H9 (cell line): ENCODE data around the gene TRPM3. TPM values are rescaled to one million over a fixed set of nuclear protein-coding genes. Genes with fewer than 3 reads are reported as not detected.

Experiments used
- DNase-seq: peaks from one replicate; pipeline ENCODE4 v3.0.0-alpha.2; 2017
- H2AFZ ChIP-seq: one replicate; pipeline ENCODE4 v1.6.1; 2013; ENCODE audit warnings: mild to moderate bottlenecking, low read length, control low read depth, moderate library complexity
- H2AK5ac ChIP-seq: 2 replicates; pipeline ENCODE4 v1.6.1; 2013; ENCODE audit warnings: low read length, control low read depth, mixed read lengths; ENCODE audit not compliant: insufficient read length
- H2BK120ac ChIP-seq: one replicate; pipeline ENCODE4 v1.6.1; 2013; ENCODE audit warnings: low read depth, mild to moderate bottlenecking, low read length, control low read depth, inconsistent platforms; ENCODE audit not compliant: poor library complexity, severe bottlenecking
- H2BK12ac ChIP-seq: 2 replicates; pipeline ENCODE4 v1.6.1; 2013; ENCODE audit warnings: low read length, control low read depth, mixed read lengths, low read depth; ENCODE audit not compliant: insufficient read length
- H2BK15ac ChIP-seq: 2 replicates; pipeline ENCODE4 v1.6.1; 2013; ENCODE audit warnings: low read depth, low read length, control low read depth
- H2BK20ac ChIP-seq: one replicate; pipeline ENCODE4 v1.6.1; 2013; ENCODE audit warnings: low read depth, mild to moderate bottlenecking, low read length, control low read depth, inconsistent platforms; ENCODE audit not compliant: poor library complexity, severe bottlenecking
- H2BK5ac ChIP-seq: 2 replicates; pipeline ENCODE4 v1.6.1; 2013; ENCODE audit warnings: low read length, control low read depth, mixed read lengths; ENCODE audit not compliant: insufficient read length
- H3K14ac ChIP-seq: 2 replicates; pipeline ENCODE4 v1.6.1; 2013; ENCODE audit warnings: low read length, control low read depth; ENCODE audit not compliant: insufficient read depth
- H3K18ac ChIP-seq: 2 replicates; pipeline ENCODE4 v1.6.1; 2013; ENCODE audit warnings: low read depth, mild to moderate bottlenecking, mixed read lengths, low read length, control low read depth; ENCODE audit not compliant: insufficient read length
- H3K23ac ChIP-seq: 2 replicates; pipeline ENCODE4 v1.6.1; 2013; ENCODE audit warnings: low read length, control low read depth, mixed read lengths, low read depth; ENCODE audit not compliant: insufficient read length
- H3K23me2 ChIP-seq: 2 replicates; pipeline ENCODE4 v1.6.1; 2013; ENCODE audit warnings: low read depth, mild to moderate bottlenecking, mixed read lengths, low read length, control low read depth; ENCODE audit not compliant: insufficient read length, poor library complexity, severe bottlenecking
- H3K27ac ChIP-seq: 2 replicates; pipeline ENCODE4 v1.5.1; 2013; ENCODE audit warnings: low read length, control low read depth, mixed read lengths, low read depth; ENCODE audit not compliant: insufficient read length
- H3K27me3 ChIP-seq: 2 replicates; pipeline ENCODE4 v1.6.1; 2013; ENCODE audit warnings: low read length, control low read depth, inconsistent platforms; ENCODE audit not compliant: insufficient read depth
- H3K4ac ChIP-seq: 2 replicates; pipeline ENCODE4 v1.6.1; 2013; ENCODE audit warnings: low read depth, mild to moderate bottlenecking, control low read depth, inconsistent platforms, low read length, moderate library complexity
- H3K4me1 ChIP-seq: 2 replicates; pipeline ENCODE4 v1.6.1; 2013; ENCODE audit warnings: low read length, control low read depth, inconsistent platforms; ENCODE audit not compliant: insufficient read depth
- H3K4me2 ChIP-seq: 2 replicates; pipeline ENCODE4 v1.6.1; 2013; ENCODE audit warnings: low read length, control low read depth, mixed read lengths; ENCODE audit not compliant: insufficient read length, insufficient read depth
- H3K56ac ChIP-seq: 2 replicates; pipeline ENCODE4 v1.6.1; 2013; ENCODE audit warnings: low read depth, mild to moderate bottlenecking, mixed read lengths, low read length, control low read depth; ENCODE audit not compliant: insufficient read length
- H3K79me1 ChIP-seq: 2 replicates; pipeline ENCODE4 v1.6.1; 2013; ENCODE audit warnings: low read depth, mild to moderate bottlenecking, moderate library complexity, low read length, control low read depth, inconsistent platforms; ENCODE audit not compliant: insufficient read depth, poor library complexity, severe bottlenecking
- H3K79me2 ChIP-seq: 2 replicates; pipeline ENCODE4 v1.6.1; 2013; ENCODE audit warnings: low read length, control low read depth, inconsistent platforms; ENCODE audit not compliant: insufficient read depth
- H3K9ac ChIP-seq: 2 replicates; pipeline ENCODE4 v1.6.1; 2013; ENCODE audit warnings: low read length, control low read depth, mixed read lengths; ENCODE audit not compliant: insufficient read length; ENCODE audit errors: extremely low read depth
- H3K9me3 ChIP-seq: one replicate; pipeline ENCODE4 v1.6.1; 2013; ENCODE audit warnings: low read depth, low read length, inconsistent platforms; ENCODE audit not compliant: control insufficient read depth
- H3T11ph ChIP-seq: one replicate; pipeline ENCODE4 v1.6.1; 2013; ENCODE audit warnings: mild to moderate bottlenecking, low read length, control low read depth, inconsistent platforms
- H4K20me1 ChIP-seq: one replicate; pipeline ENCODE4 v1.6.1; 2013; ENCODE audit not compliant: control insufficient read depth, insufficient read length, insufficient read depth
- H4K5ac ChIP-seq: 2 replicates; pipeline ENCODE4 v1.6.1; 2013; ENCODE audit warnings: low read depth, mild to moderate bottlenecking, mixed read lengths, low read length, control low read depth; ENCODE audit not compliant: insufficient read length
- H4K8ac ChIP-seq: replicated peaks from 2 replicates; pipeline ENCODE4 v1.6.1; 2013; ENCODE audit warnings: low read length, control low read depth, mixed read lengths, low read depth; ENCODE audit not compliant: insufficient read length
- H4K91ac ChIP-seq: 2 replicates; pipeline ENCODE4 v1.6.1; 2013; ENCODE audit warnings: low read depth, mild to moderate bottlenecking, moderate library complexity, mixed read lengths, low read length, control low read depth; ENCODE audit not compliant: insufficient read length
- H3K27ac Mint-ChIP-seq, 3 experiments: 2 replicates in 2 of 3; 3 replicates in 1 of 3; pipeline ENCODE4 v1.8.0; 2020 to 2021; ENCODE audit warnings: mixed read lengths in 3 of 3, mild to moderate bottlenecking in 1 of 3, moderate library complexity in 1 of 3
- H3K27me3 Mint-ChIP-seq: 2 replicates; pipeline ENCODE4 v1.8.0; 2021; ENCODE audit warnings: low read depth, mild to moderate bottlenecking, moderate library complexity, mixed read lengths
- H3K36me3 Mint-ChIP-seq, 3 experiments: 2 replicates in 2 of 3; 3 replicates in 1 of 3; pipeline ENCODE4 v1.8.0; 2020 to 2021; ENCODE audit warnings: low read depth in 3 of 3, mixed read lengths in 3 of 3; ENCODE audit not compliant: insufficient read depth in 1 of 3
- H3K4me1 Mint-ChIP-seq, 2 experiments: 2 replicates each; pipeline ENCODE4 v1.8.0; 2020; ENCODE audit warnings: mixed read lengths in 2 of 2
- H3K4me3 Mint-ChIP-seq, 2 experiments: 2 replicates in 1 of 2; 3 replicates in 1 of 2; pipeline ENCODE4 v1.8.0; 2020 to 2021; ENCODE audit warnings: mild to moderate bottlenecking in 2 of 2, mixed read lengths in 2 of 2, moderate library complexity in 1 of 2
- H3K9me3 Mint-ChIP-seq, 2 experiments: 2 replicates in 1 of 2; 3 replicates in 1 of 2; pipeline ENCODE4 v1.8.0; 2020; ENCODE audit warnings: mild to moderate bottlenecking in 2 of 2, mixed read lengths in 2 of 2, moderate library complexity in 1 of 2
- WGBS: extraction: QIAGEN DNeasy Blood & Tissue Kit; methylation state at CpG from one replicate; pipeline ENCODE4 v1.1.7; 2013; ENCODE audit warnings: missing lambda C conversion rate, low lambda C conversion rate, mixed read lengths; ENCODE audit not compliant: insufficient read length; ENCODE audit errors: extremely low coverage; 5-methylcytosine and 5-hydroxymethylcytosine counted together
- total RNA-seq: library from RNA; stranded (reverse); gene quantifications from 2 replicates; pipeline ENCODE4 v1.2.1, GENCODE V29; 2021
- TF ChIP-seq, protein P1 (sequence below): fragments of 200-600 bp; sonication (generic); conservative IDR thresholded peaks from 3 replicates; pipeline ENCODE4 v1.8.0; 2021; ENCODE audit warnings: antibody characterized with exemption, mild to moderate bottlenecking

TRPM3 gene
- total RNA-seq, 1 experiment from 2014 or later: 10.3 TPM

DNA sequence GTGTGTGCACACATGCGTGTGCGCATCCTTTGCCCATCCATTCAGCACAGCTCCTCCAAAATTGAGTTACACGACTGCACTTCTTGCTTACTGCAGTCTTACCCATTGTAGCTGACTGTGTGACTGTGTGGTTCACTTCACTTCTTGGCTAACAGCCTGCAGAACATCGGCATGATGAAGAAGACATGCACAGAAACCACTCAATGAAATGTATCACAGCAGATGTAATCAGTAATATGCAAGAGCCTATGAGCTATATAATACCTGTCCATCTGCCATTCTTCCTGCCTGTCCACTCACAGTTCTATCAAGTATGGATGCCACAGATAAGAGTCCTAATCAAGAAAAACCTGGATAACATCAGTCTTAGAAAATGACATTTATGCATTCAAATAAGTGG is 83.9 kb downstream of the TRPM3 start:
- H3K9me3 ChIP-seq: no peaks in the 10 kb centered on the region
- no peak overlapping the region for H3K56ac ChIP-seq
- H2BK12ac ChIP-seq: no peak overlapping the region
- H3K9me3 Mint-ChIP-seq: no peaks in the 10 kb centered on the region
- no peak overlapping the region for H4K5ac ChIP-seq
- H3K27ac ChIP-seq: no peak overlapping the region
- H3K14ac ChIP-seq: no peak overlapping the region
- no peaks in the 10 kb centered on the region for H3K27me3 Mint-ChIP-seq
- H3K9ac ChIP-seq: no peak overlapping the region
- H3K4me3 Mint-ChIP-seq: no peak overlapping the region
- no peaks in the 10 kb centered on the region for H3K79me2 ChIP-seq
- H2AFZ ChIP-seq: no peak overlapping the region
- no peak overlapping the region for H4K8ac ChIP-seq
- no peak overlapping the region for H2BK15ac ChIP-seq
- no peaks in the 10 kb centered on the region for H3K36me3 Mint-ChIP-seq
- no peaks in the 10 kb centered on the region for H3K23me2 ChIP-seq
- H3K4me1 Mint-ChIP-seq: peaks cover 6 to 9% of the 10 kb centered on the region in 2 experiments
- H3K27ac Mint-ChIP-seq: no peak overlapping the region
- H4K20me1 ChIP-seq: no peaks in the 10 kb centered on the region
- H2BK20ac ChIP-seq: no peak overlapping the region
- no peak overlapping the region for H4K91ac ChIP-seq
- no peak overlapping the region for H3K4ac ChIP-seq
- H3T11ph ChIP-seq: no peak overlapping the region
- no peak overlapping the region for H3K4me2 ChIP-seq
- TF ChIP-seq, protein P1, sequence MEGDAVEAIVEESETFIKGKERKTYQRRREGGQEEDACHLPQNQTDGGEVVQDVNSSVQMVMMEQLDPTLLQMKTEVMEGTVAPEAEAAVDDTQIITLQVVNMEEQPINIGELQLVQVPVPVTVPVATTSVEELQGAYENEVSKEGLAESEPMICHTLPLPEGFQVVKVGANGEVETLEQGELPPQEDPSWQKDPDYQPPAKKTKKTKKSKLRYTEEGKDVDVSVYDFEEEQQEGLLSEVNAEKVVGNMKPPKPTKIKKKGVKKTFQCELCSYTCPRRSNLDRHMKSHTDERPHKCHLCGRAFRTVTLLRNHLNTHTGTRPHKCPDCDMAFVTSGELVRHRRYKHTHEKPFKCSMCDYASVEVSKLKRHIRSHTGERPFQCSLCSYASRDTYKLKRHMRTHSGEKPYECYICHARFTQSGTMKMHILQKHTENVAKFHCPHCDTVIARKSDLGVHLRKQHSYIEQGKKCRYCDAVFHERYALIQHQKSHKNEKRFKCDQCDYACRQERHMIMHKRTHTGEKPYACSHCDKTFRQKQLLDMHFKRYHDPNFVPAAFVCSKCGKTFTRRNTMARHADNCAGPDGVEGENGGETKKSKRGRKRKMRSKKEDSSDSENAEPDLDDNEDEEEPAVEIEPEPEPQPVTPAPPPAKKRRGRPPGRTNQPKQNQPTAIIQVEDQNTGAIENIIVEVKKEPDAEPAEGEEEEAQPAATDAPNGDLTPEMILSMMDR: no peak
- DNase-seq: no peak
- no peak overlapping the region for H2BK120ac ChIP-seq
- H3K4me1 ChIP-seq: no peaks in the 10 kb centered on the region
- H3K27me3 ChIP-seq: no peaks in the 10 kb centered on the region
- no CpG with 5 or more reads among the region's 4 CpGs for WGBS
- no peak overlapping the region for H3K18ac ChIP-seq
- H2BK5ac ChIP-seq: no peak overlapping the region
- H3K23ac ChIP-seq: no peak overlapping the region
- H2AK5ac ChIP-seq: no peak overlapping the region
- H3K79me1 ChIP-seq: no peaks in the 10 kb centered on the region
